Measurements from ENCODE around the gene SERINC2. TPM values are rescaled to one million over a fixed set of nuclear protein-coding genes. Genes with fewer than 3 reads are reported as not detected.

SERINC2 gene
- total RNA-seq, 1 experiment from 2014 or later: 50.1 TPM

GRCh38 chr1:31374511-31375196 is 38.4 kb upstream of the SERINC2 start:
- H3K27me3 ChIP-seq (ENCODE audit: insufficient read depth, low read length): no peaks in the 10 kb centered on the region
- 0 out of 4 replicates have a peak, but pooled peaks cover 0 to 6% of the 10 kb centered on the region in 2 experiments for H3K4me1 ChIP-seq (ENCODE audit: control insufficient read depth in 1 of 2, insufficient read depth in 2 of 2, low read length in 2 of 2)
- H3K4me3 ChIP-seq (replicated peaks in 1 of 2; ENCODE audit: low read depth in 1 of 2, low read length in 2 of 2): no peak overlapping the region
- no TSS peak for BruUV-seq (replicated peaks)
- no peak overlapping the region for H3K9ac ChIP-seq (ENCODE audit: low read length)
- CTCF ChIA-PET: interaction anchor here (1.1 kb wide), 1 partner anchor 20 kb away, joined by 4 read pairs; no protein-coding TSS in a partner anchor
- TF ChIP-seq EZH2phosphoT487 (IDR thresholded peaks at IDR 0.05; ENCODE audit: borderline replicate concordance): no peak
- H4K20me1 ChIP-seq (ENCODE audit: insufficient read depth): no peaks in the 10 kb centered on the region
- DNase-seq (ENCODE audit: low read depth, low spot score) (no peak), ATAC-seq (no peak)
- H2AFZ ChIP-seq (ENCODE audit: low read depth, low read length, poor library complexity, severe bottlenecking): no peak overlapping the region
- intact Hi-C loops (cut with micrococcal nuclease): no loop called here
- no peaks in the 10 kb centered on the region for H3K9me2 ChIP-seq (ENCODE audit: insufficient read depth)
- no peak overlapping the region for H3K27ac ChIP-seq (ENCODE audit: low read depth, low read length)
- no peaks in the 10 kb centered on the region for H3K36me3 ChIP-seq (ENCODE audit: control insufficient read depth in 1 of 2, insufficient read depth in 2 of 2, low read length in 2 of 2)
- no peak overlapping the region for H3K4me2 ChIP-seq (ENCODE audit: low read length)
- H3K79me2 ChIP-seq (ENCODE audit: insufficient read depth, low read length): no peaks in the 10 kb centered on the region
- POLR2A ChIA-PET: no interaction called here
- RAD21 ChIA-PET (ENCODE audit: low non-redundant PET in 1 of 2, low total read pairs in 2 of 2, uncharacterized antibody in 2 of 2, unreplicated experiment in 2 of 2): no interaction called here
- H3K9me3 ChIP-seq (ENCODE audit: control insufficient read depth in 1 of 2, insufficient read depth in 1 of 2, low read depth in 1 of 2, low read length in 2 of 2): no peaks in the 10 kb centered on the region

- H3K4me1 ChIP-seq (ENCODE audit: control insufficient read depth in 1 of 2, insufficient read depth in 2 of 2, low read length in 2 of 2): peaks cover 0 to 10% of the 10 kb centered on the region in 2 experiments; a peak in 1 of 4 replicates
- H3K27me3 ChIP-seq (ENCODE audit: insufficient read depth, low read length): no peaks in the 10 kb centered on the region
- no TSS peak for BruUV-seq (replicated peaks)
- no peak overlapping the region for H3K9ac ChIP-seq (ENCODE audit: low read length)
- H3K9me3 ChIP-seq (ENCODE audit: control insufficient read depth in 1 of 2, insufficient read depth in 1 of 2, low read depth in 1 of 2, low read length in 2 of 2): no peaks in the 10 kb centered on the region
- intact Hi-C loops (cut with micrococcal nuclease): no loop called here
- TF ChIP-seq SIN3A (IDR thresholded peaks at IDR 0.05; ENCODE audit: low read depth): no peak
- TF ChIP-seq EGR1 (IDR thresholded peaks at IDR 0.05; ENCODE audit: low read depth): no peak
- TF ChIP-seq EZH2phosphoT487 (IDR thresholded peaks at IDR 0.05; ENCODE audit: borderline replicate concordance): no peak
- TF ChIP-seq ZNF274 (IDR thresholded peaks at IDR 0.05; ENCODE audit: low read depth, low read length): no peak
- ChIA-PET RAD21 (ENCODE audit: low non-redundant PET in 1 of 2, low total read pairs in 2 of 2, uncharacterized antibody in 2 of 2, unreplicated experiment in 2 of 2) (no interaction called here), CTCF (no interaction called here), POLR2A (interaction anchor here (0.6 kb wide), 1 partner anchor 235 kb away, joined by 3 read pairs; no protein-coding TSS in a partner anchor)
- DNase-seq (ENCODE audit: low read depth, low spot score): no peak
- H3K79me2 ChIP-seq (ENCODE audit: insufficient read depth, low read length): no peaks in the 10 kb centered on the region
- H2AFZ ChIP-seq (ENCODE audit: low read depth, low read length, poor library complexity, severe bottlenecking): no peak overlapping the region
- H3K9me2 ChIP-seq (ENCODE audit: insufficient read depth): no peaks in the 10 kb centered on the region
- no peak for ATAC-seq
- H4K20me1 ChIP-seq (ENCODE audit: insufficient read depth): no peaks in the 10 kb centered on the region
- no peak overlapping the region for H3K4me3 ChIP-seq (replicated peaks in 1 of 2; ENCODE audit: low read depth in 1 of 2, low read length in 2 of 2)
- no peak overlapping the region for H3K27ac ChIP-seq (ENCODE audit: low read depth, low read length)
- no peak overlapping the region for H3K4me2 ChIP-seq (ENCODE audit: low read length)
- H3K36me3 ChIP-seq (ENCODE audit: control insufficient read depth in 1 of 2, insufficient read depth in 2 of 2, low read length in 2 of 2): no peaks in the 10 kb centered on the region
Observed at GRCh38 chr1:31376375-31377134, 36.5 kb upstream of the SERINC2 start.

Data from HCT116 (cell line).